CD4-positive, CD25-positive, alpha-beta regulatory T cell (primary cell): ENCODE measurements around the gene ESAM. TPM values are rescaled to one million over a fixed set of nuclear protein-coding genes. Genes with fewer than 3 reads are reported as not detected.

Source experiments
- ATAC-seq, 2 donors: fragments of 150-1000 bp; cut with Tn5 transposase; one replicate each; pipeline ENCODE4 v1.10.0; 2021; ENCODE audit warnings: low read depth in 2 of 2, moderate number of reproducible peaks in 2 of 2, moderate library complexity in 1 of 2
- DNase-seq, 3 donors: peaks; one replicate each; pipeline versions ENCODE4 v3.0.0 to v3.0.0-alpha.2; 2012 to 2022; ENCODE audit warnings: mixed read lengths in 1 of 3
- H3K27ac ChIP-seq: one replicate; pipeline ENCODE4 v1.7.0; 2013; ENCODE audit warnings: mild to moderate bottlenecking, low read length; ENCODE audit not compliant: insufficient read depth, poor library complexity, severe bottlenecking
- H3K27me3 ChIP-seq: one replicate; pipeline ENCODE4 v1.7.0; 2013; ENCODE audit warnings: low read length; ENCODE audit not compliant: control insufficient read depth, insufficient read depth
- H3K36me3 ChIP-seq: one replicate; pipeline ENCODE4 v1.7.0; 2013; ENCODE audit warnings: mild to moderate bottlenecking, low read length, moderate library complexity; ENCODE audit not compliant: control insufficient read depth, insufficient read depth
- H3K4me1 ChIP-seq: 2 replicates; pipeline ENCODE4 v1.7.0; 2013; ENCODE audit warnings: mild to moderate bottlenecking, low read length; ENCODE audit not compliant: insufficient read depth, control insufficient read depth, poor library complexity, severe bottlenecking
- H3K4me3 ChIP-seq: one replicate; pipeline ENCODE4 v1.7.0; 2013; ENCODE audit warnings: low read depth, mild to moderate bottlenecking, low read length, moderate library complexity
- H3K9me3 ChIP-seq, 2 experiments: 1 replicate in 1 of 2; 2 replicates in 1 of 2; pipeline ENCODE4 v1.7.0; 2013; ENCODE audit warnings: low read length in 2 of 2, mild to moderate bottlenecking in 1 of 2, moderate library complexity in 1 of 2; ENCODE audit not compliant: control insufficient read depth in 2 of 2
- H3K27ac Mint-ChIP-seq, 3 donors: one replicate each; pipeline ENCODE4 v1.8.0; 2020 to 2022; ENCODE audit warnings: mild to moderate bottlenecking in 3 of 3, mixed read lengths in 3 of 3, moderate library complexity in 2 of 3
- H3K27me3 Mint-ChIP-seq: one replicate; pipeline ENCODE4 v1.8.0; 2022; ENCODE audit warnings: mild to moderate bottlenecking, mixed read lengths
- H3K36me3 Mint-ChIP-seq: one replicate; pipeline ENCODE4 v1.8.0; 2020; ENCODE audit warnings: mixed read lengths
- H3K4me1 Mint-ChIP-seq, 4 donors: one replicate each; pipeline ENCODE4 v1.8.0; 2020 to 2022; ENCODE audit warnings: mixed read lengths in 4 of 4, mild to moderate bottlenecking in 1 of 4
- H3K4me3 Mint-ChIP-seq, 4 donors: one replicate each; pipeline ENCODE4 v1.8.0; 2020 to 2022; ENCODE audit warnings: mild to moderate bottlenecking in 4 of 4, mixed read lengths in 4 of 4, moderate library complexity in 3 of 4
- H3K9me3 Mint-ChIP-seq, 7 donors: one replicate each; pipeline ENCODE4 v1.8.0; 2020 to 2022; ENCODE audit warnings: mixed read lengths in 7 of 7, mild to moderate bottlenecking in 3 of 7, moderate library complexity in 2 of 7
- polyA plus RNA-seq, 4 donors: library from polyadenylated mRNA; unstranded; fragments of 300-500 nt; fragmentation: Illumina TruSeq; gene quantifications; one replicate each; pipeline ENCODE4 v1.2.3, GENCODE V29; 2021
- total RNA-seq: library from RNA; stranded (reverse); gene quantifications from one replicate; pipeline ENCODE4 v1.2.3, GENCODE V29; 2022

The ESAM gene
- total and polyA plus RNA-seq, 5 donors from 2014 or later: 0.55 to 3.1 (median 2.6) TPM; not detected in 1

DNA sequence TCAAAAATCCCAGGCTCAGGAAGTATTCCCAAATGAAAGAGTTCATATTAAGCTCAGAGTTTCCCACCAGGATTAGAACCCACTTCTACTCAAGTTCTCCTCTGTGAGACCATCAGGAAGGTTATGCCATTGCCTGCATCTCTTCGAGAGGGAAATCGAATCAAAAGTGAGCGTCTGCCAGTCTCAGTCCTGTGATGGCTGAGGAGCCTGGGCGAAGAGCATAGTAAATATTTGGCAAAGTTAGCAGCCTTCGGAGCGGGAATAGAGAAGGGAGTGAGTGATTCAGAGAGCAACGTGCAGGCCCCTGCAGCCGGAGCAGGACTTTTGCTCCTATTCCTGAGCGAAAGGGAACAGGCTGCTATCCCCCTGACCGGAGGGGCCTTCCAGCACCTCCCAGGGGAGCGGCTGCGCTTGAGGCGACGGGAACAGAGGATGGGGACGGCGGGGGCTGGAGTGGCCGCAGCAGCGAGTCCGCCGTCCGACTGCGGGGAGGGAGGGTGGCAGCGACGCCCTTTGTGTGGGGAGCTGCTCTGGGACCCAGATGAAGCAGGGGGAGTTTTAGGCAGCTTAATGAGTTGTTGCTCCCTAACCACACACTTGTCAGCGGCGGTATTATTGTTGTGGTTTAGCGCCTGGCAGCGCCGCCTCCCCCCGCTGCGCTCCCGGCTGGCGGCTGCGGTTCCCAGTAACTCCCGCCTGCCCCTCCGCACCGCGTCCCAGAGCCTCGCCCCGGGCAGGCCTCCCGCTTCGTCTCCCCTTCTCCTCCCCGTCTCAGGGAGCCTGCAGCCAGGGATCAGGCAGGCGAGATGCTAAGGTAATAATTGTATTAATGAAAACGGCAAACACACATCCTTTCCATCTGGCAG lies 44.1 kb downstream of the ESAM start:
- Histone ChIP-seq H3K27me3 (peaks cover 36% of the 10 kb centered on the region), H3K9me3 (no peaks in the 10 kb centered on the region), H3K4me3 (peak overlapping the region; percentile 24), H3K4me1 (peaks cover 9% of the 10 kb centered on the region), H3K27ac (no peak overlapping the region), H3K36me3 (no peaks in the 10 kb centered on the region)
- peaks cover 62% of the 10 kb centered on the region for H3K27me3 Mint-ChIP-seq
- no peak for DNase-seq
- H3K4me1 Mint-ChIP-seq: peaks cover 5 to 21% (median 7%) of the 10 kb centered on the region in 4 donors
- peaks cover 7% of the 10 kb centered on the region for H3K36me3 Mint-ChIP-seq
- ATAC-seq: no peak
- H3K4me3 Mint-ChIP-seq: peak overlapping the region in 2 of 4 donors; percentile 13 to 25
- peak overlapping the region in 1 of 3 donors; percentile 4 for H3K27ac Mint-ChIP-seq
- H3K9me3 Mint-ChIP-seq: peaks cover 0 to 2% (median 0%) of the 10 kb centered on the region in 7 donors

DNA sequence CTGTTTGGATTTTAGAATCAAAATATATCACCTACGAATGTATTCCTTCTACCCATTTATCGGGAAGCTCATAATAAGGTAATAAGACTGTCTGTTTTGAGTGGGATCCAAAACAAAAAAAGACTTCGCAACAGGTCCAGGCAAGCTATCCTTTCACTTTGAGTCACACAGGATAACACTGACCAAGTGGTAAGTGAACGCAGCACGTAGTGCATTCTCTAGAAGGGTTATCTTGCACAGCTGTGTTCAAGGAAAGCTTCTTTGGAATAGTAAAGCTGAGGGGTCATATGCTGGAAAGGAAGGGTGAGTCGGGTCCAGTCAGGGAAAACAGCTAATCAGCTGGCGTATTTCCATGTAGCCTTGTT lies 44.7 kb downstream of the ESAM start:
- Histone ChIP-seq H3K4me3 (no peak overlapping the region), H3K4me1 (peaks cover 9% of the 10 kb centered on the region), H3K27ac (no peak overlapping the region), H3K36me3 (no peaks in the 10 kb centered on the region), H3K9me3 (no peaks in the 10 kb centered on the region), H3K27me3 (peaks cover 35% of the 10 kb centered on the region)
- Mint-ChIP-seq H3K27me3 (peaks cover 57% of the 10 kb centered on the region), H3K4me3 (peak overlapping the region in 2 of 4 donors; percentile 7 to 13), H3K36me3 (peaks cover 7% of the 10 kb centered on the region), H3K9me3 (peaks cover 0 to 2% (median 0%) of the 10 kb centered on the region in 7 donors), H3K4me1 (peaks cover 5 to 15% (median 7%) of the 10 kb centered on the region in 4 donors), H3K27ac (peak overlapping the region in 1 of 3 donors; percentile 4)
- DNase-seq (no peak), ATAC-seq (no peak)

DNA sequence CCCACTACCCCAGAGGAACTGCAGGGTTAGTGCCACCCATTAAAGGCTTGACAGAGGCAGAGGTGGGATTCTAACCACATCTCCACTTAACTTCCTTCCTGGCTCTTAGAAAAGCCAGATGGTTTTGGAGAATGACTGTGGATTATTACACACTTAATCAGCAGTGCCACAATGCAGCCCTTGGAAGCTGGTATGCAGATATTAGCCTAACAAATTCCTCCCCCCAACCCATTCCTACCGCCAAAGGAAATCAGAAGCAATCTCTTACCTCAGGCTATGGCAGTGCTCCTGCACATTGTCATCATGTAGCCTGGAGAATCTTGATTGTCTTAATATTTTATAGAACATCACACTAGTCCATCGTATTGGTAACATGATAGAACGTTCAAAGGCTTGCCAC lies 45.5 kb downstream of the ESAM start:
- Histone ChIP-seq H3K27ac (no peak overlapping the region), H3K9me3 (no peaks in the 10 kb centered on the region), H3K4me1 (peaks cover 9% of the 10 kb centered on the region), H3K36me3 (no peaks in the 10 kb centered on the region), H3K4me3 (no peak overlapping the region), H3K27me3 (peaks cover 30% of the 10 kb centered on the region)
- ATAC-seq (no peak), DNase-seq (no peak)
- H3K4me3 Mint-ChIP-seq: no peak overlapping the region
- peaks cover 7% of the 10 kb centered on the region for H3K36me3 Mint-ChIP-seq
- H3K4me1 Mint-ChIP-seq: peaks cover 5 to 11% (median 7%) of the 10 kb centered on the region in 4 donors
- H3K9me3 Mint-ChIP-seq: peaks cover 0 to 2% (median 0%) of the 10 kb centered on the region in 7 donors
- peaks cover 52% of the 10 kb centered on the region for H3K27me3 Mint-ChIP-seq
- no peak overlapping the region for H3K27ac Mint-ChIP-seq

DNA sequence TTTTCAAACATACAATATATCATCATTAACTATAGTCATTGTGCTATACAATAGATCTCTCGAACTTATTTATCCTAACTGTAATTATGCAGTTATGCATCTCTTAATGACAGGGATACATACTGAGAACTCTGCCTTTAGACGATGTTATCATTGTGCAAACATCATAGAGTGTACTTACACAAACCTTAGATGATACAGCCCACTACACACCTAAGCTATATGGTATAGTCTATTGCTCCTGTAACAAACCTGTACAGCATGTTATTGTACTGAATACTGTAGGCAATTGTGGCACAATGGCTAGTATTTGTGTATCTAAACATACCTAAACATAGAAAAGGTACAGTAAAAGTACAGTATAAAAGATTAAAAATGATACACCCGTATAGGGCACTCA lies 49.7 kb downstream of the ESAM start:
- Histone ChIP-seq H3K9me3 (peaks cover 0 to 7% of the 10 kb centered on the region in 2 experiments), H3K27me3 (peaks cover 9% of the 10 kb centered on the region), H3K36me3 (no peaks in the 10 kb centered on the region), H3K27ac (no peak overlapping the region), H3K4me3 (no peak overlapping the region), H3K4me1 (no peaks in the 10 kb centered on the region)
- DNase-seq: no peak
- Mint-ChIP-seq H3K4me3 (no peak overlapping the region), H3K36me3 (peaks cover 13% of the 10 kb centered on the region), H3K4me1 (peaks cover 0 to under 1% (median under 1%) of the 10 kb centered on the region in 4 donors), H3K27me3 (peaks cover 25% of the 10 kb centered on the region), H3K9me3 (peaks cover 0 to 8% (median 2%) of the 10 kb centered on the region in 7 donors), H3K27ac (no peak overlapping the region)
- no peak for ATAC-seq

DNA sequence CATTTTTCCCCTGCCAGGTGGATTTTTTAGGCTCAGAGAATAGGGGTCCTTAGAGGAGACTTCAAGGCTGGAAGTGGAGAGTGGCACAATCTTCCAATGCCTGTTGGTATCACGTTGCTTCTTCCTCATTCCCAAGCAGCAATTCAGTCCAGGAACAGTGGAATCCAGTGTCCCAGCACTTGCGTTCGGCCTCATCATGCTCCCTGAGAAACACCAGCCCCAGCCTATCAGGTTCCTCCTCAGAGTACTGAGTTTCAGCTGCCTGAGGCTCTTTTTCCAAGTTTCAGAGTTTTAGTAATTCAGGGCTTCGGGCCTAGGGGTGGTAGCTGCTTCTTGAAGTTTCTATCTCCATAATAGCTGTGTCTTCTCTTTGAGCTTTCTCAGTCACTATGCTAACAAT lies 54.3 kb downstream of the ESAM start:
- peak overlapping the region in 1 of 3 donors; percentile 23 for H3K27ac Mint-ChIP-seq
- no peaks in the 10 kb centered on the region for H3K4me1 Mint-ChIP-seq
- Histone ChIP-seq H3K9me3 (peaks cover 1 to 7% of the 10 kb centered on the region in 2 experiments), H3K27ac (no peak overlapping the region), H3K4me3 (no peak overlapping the region), H3K27me3 (no peaks in the 10 kb centered on the region), H3K36me3 (no peaks in the 10 kb centered on the region), H3K4me1 (no peaks in the 10 kb centered on the region)
- no peak overlapping the region for H3K4me3 Mint-ChIP-seq
- H3K27me3 Mint-ChIP-seq: peaks cover 10% of the 10 kb centered on the region
- ATAC-seq: no peak
- no peak for DNase-seq
- H3K9me3 Mint-ChIP-seq: peaks cover 0 to 12% (median 5%) of the 10 kb centered on the region in 7 donors
- H3K36me3 Mint-ChIP-seq: peaks cover 11% of the 10 kb centered on the region

Other genes with a start within 250 kb of the ESAM start
- gene OR8B12, start 218.6 kb downstream of the ESAM start, total RNA-seq: not detected
- gene OR8B12, start 218.6 kb downstream of the ESAM start, polyA plus RNA-seq: not detected
- gene OR8A1, start 192.3 kb downstream of the ESAM start, total RNA-seq: not detected
- gene OR8A1, start 192.3 kb downstream of the ESAM start, polyA plus RNA-seq: not detected
- gene PANX3, start 150.9 kb downstream of the ESAM start, total RNA-seq: not detected
- gene PANX3, start 150.9 kb downstream of the ESAM start, polyA plus RNA-seq: not detected
- 60.7 TPM for gene TBRG1, start 139.4 kb downstream of the ESAM start, total RNA-seq
- 10 to 100 TPM; 30.3 to 42.3 (median 38.0) TPM for gene TBRG1, start 139.4 kb downstream of the ESAM start, polyA plus RNA-seq
- gene SIAE, start 88.6 kb downstream of the ESAM start, total RNA-seq: 5.0 TPM
- 1 to 10 TPM; 1.4 to 3.0 (median 2.3) TPM for gene SIAE, start 88.6 kb downstream of the ESAM start, polyA plus RNA-seq
- 0.22 TPM for gene SPA17, start 88.4 kb downstream of the ESAM start, total RNA-seq
- gene SPA17, start 88.4 kb downstream of the ESAM start, polyA plus RNA-seq: 1 to 10 TPM; 1.0 to 2.5 (median 1.3) TPM
- 58.8 TPM for gene NRGN, start 22.3 kb downstream of the ESAM start, total RNA-seq
- gene NRGN, start 22.3 kb downstream of the ESAM start, polyA plus RNA-seq: under 1 TPM; 0.16 to 0.23 (median 0.22) TPM
- gene VSIG2, start 10.0 kb downstream of the ESAM start, total RNA-seq: 0.44 TPM
- gene VSIG2, start 10.0 kb downstream of the ESAM start, polyA plus RNA-seq: 1 to 10 TPM in 2 of 4 donors, under 1 TPM in 2; 0.71 to 3.9 (median 0.95) TPM
- 10.0 TPM for gene MSANTD2, start 38.1 kb upstream of the ESAM start, total RNA-seq
- 1 to 10 TPM; 1.9 to 5.4 (median 4.2) TPM for gene MSANTD2, start 38.1 kb upstream of the ESAM start, polyA plus RNA-seq
- gene ROBO3, start 103.1 kb upstream of the ESAM start, total RNA-seq: 4.4 TPM
- 1 to 10 TPM in 2 of 4 donors, under 1 TPM in 2; 0.34 to 4.6 (median 1.3) TPM for gene ROBO3, start 103.1 kb upstream of the ESAM start, polyA plus RNA-seq
- 1.0 TPM for gene ROBO4, start 135.6 kb upstream of the ESAM start, total RNA-seq
- under 1 TPM in 1 of 4 donors, not detected in 3; 0.05 TPM for gene ROBO4, start 135.6 kb upstream of the ESAM start, polyA plus RNA-seq
- not detected for gene HEPN1, start 157.0 kb upstream of the ESAM start, total RNA-seq
- gene HEPN1, start 157.0 kb upstream of the ESAM start, polyA plus RNA-seq: not detected
- gene HEPACAM, start 173.8 kb upstream of the ESAM start, total RNA-seq: not detected
- gene HEPACAM, start 173.8 kb upstream of the ESAM start, polyA plus RNA-seq: not detected
- 0.64 TPM for gene CCDC15, start 191.9 kb upstream of the ESAM start, total RNA-seq
- gene CCDC15, start 191.9 kb upstream of the ESAM start, polyA plus RNA-seq: 1 to 10 TPM in 3 of 4 donors, under 1 TPM in 1; 0.81 to 1.8 (median 1.5) TPM